GM21447 (cell line): ENCODE measurements around the gene C6orf15.

ENCODE experiments used
- ATAC-seq: cut with Tn5 transposase; IDR thresholded peaks from one replicate; pipeline ENCODE4 v1.9.1; 2021; ENCODE audit not compliant: unreplicated experiment

C6orf15 gene

GRCh38 chr6:31131595-31131994 lies 19.2 kb upstream of the C6orf15 start:
- no peak for ATAC-seq

- no peak for ATAC-seq
Observed at GRCh38 chr6:31130751-31131150, 18.4 kb upstream of the C6orf15 start.

DNA sequence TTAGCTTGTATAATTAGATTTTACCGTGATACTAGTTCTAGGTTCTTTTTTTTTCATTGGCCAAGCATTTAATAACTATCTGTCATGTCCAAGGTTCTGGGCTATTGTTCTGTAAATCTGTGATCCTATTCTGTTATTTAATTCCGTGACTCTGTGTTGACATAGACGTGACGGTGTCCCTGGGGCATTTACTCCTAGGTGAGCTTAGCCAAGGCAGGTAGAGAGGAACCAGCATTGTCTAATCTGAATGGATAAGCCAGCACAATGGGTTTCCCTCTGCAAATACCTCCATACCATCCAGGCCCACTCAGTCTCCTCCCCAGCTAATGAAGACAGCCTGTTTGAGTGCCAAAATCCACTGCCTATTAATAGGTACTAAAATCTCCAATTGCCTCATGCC lies 16.8 kb upstream of the C6orf15 start:
- no peak for ATAC-seq

GRCh38 chr6:31128093-31128676 lies 15.8 kb upstream of the C6orf15 start:
- ATAC-seq = no peak

GRCh38 chr6:31126396-31127175 lies 14.2 kb upstream of the C6orf15 start:
- ATAC-seq = no peak

- no peak for ATAC-seq
Observed at GRCh38 chr6:31125586-31126363, 13.4 kb upstream of the C6orf15 start.

GRCh38 chr6:31125162-31125561 lies 12.8 kb upstream of the C6orf15 start:
- no peak for ATAC-seq

DNA sequence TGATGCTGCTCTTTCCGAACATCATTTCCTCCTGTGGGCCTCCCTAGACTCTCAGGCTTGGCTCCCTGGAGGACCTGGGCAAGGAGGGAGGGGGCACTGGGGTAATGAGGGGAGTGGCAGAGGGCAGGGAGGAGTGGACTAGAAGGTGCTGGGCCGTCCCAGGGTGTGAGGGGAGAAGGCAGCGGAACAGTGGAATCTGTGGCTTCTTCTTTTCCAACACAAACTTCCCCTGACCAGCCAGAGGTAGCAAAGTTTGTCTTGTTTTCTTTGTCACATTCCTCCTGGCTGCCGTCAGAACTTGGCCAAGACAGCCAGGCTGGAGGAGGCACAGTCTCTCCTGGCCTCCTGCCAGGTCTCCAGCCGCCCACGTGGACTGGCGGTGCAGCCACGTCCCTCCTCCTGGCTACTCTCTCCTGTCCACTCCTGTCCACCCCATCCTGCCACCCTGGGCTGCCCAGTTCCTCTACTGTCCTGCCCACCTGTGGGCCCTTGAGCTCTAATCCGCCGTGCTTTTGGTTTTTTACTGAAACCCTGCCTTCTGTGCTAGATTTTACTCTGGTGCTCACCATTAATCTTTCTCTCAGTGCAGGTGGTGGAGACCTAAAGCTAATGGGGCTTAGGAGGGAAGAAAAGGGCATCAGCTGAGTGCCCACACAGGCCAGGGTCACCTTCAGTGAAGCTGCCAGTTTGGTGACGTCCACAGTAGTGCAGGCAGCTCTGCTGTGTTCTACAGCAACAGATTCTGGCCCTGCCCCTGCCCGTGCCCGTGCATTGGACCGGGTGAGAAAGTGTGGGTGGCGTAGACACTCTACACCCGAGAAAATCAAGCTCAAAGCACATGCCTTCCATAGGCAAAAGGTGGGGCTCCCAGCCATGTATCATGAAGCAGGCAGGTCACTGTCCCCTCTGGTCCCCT lies 10.7 kb upstream of the C6orf15 start:
- no peak for ATAC-seq

GRCh38 chr6:31121131-31121790 lies 8.9 kb upstream of the C6orf15 start:
- ATAC-seq = no peak

GRCh38 chr6:31120151-31120915 lies 8.0 kb upstream of the C6orf15 start, which contains the start of gene CDSN:
Gene CDSN (minus strand): TSS chr6:31120446. CDS start chr6:31120419, 27 bp downstream.
- ATAC-seq = no peak

GRCh38 chr6:31118178-31118577 lies 5.8 kb upstream of the C6orf15 start:
- ATAC-seq = no peak

GRCh38 chr6:31116661-31117385 lies 4.4 kb upstream of the C6orf15 start:
- no peak for ATAC-seq

- ATAC-seq = no peak
Observed at GRCh38 chr6:31115941-31116560, 3.7 kb upstream of the C6orf15 start.

DNA sequence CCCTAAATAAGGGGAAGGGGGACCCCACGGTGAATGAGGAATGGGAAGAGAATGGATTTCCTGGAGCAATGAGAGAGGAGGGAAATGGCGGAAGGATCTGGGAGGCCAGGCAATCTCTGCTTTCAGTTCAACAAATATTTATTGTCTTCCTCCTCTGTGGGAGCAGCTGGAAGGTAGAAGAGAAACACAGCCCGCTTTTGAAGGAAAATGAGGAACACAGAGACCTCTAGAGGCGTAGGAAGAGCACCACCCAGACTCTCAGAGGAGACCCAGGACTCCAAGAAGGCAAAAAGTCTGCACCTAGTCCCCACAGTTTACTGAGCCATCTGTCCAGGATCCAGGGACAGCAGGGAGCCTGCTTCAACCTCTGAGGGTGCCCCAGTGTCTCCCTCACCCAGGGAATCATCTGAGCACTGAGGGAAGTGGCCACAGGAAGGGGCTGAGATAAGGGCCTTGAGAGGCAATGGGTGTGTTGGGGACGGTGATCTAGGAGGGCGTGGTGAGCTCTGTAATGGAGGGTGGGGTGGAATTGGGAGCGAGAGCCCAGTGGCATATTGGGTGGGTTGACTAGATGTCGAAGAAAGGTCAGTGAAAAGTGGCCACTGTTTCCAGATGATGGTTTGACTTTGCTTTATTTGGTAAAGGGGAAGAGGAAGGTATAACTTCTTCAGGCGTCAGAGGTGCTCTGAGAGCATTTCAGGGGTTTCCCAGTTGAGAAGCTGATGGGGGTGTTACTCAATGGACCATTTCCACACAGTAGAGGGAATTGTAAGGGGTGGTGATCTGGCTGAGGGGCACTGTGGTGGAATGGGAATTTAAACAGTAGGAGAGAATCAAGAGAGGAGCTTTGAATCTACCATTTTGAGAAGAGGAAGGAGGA lies 2.8 kb upstream of the C6orf15 start:
- no peak for ATAC-seq

GRCh38 chr6:31114541-31114878 lies 2.1 kb upstream of the C6orf15 start, which contains the start of gene PSORS1C1:
Gene PSORS1C1 (plus strand): TSS chr6:31114800. CDS start chr6:31129633, 14,833 bp downstream.
- no peak for ATAC-seq

DNA sequence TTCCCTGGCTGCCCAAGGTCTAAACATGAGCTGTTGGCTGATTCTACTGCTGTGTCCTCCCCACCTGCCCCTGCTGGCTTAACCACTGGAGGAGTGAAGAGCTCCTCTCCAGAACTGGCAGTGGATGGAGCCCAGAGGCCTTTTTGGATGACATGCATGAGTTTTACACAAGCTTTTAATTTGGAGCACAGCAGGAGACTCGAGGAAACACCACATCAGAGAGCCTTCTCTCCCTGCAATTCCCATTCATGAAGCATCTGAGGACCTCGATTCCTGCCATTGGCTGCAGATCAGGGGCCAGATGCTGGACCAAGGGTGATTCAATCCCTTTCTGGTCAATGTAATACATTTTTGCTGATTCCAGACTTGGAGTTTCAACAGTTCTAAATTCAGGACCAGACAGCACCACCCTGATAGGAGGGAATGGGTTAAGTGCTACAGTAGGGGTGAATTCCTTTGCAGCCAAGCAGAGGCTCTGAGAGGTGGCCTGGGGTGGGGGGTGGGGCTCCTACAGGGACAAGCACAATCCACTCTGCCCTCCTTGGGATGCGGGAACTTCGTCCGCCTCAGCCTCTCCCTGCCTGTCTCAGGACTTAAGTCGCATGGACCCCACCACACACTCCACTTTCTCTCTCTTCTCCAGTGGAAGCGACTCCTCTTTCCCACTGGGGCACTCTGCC lies 1.6 kb upstream of the C6orf15 start:
- ATAC-seq = no peak

GRCh38 chr6:31111712-31112111 lies 663 bp downstream of the C6orf15 start:
- ATAC-seq = no peak
